CD4-positive, CD25-positive, alpha-beta regulatory T cell (primary cell): ENCODE results near the gene AACS. TPM values are rescaled to one million over a fixed set of nuclear protein-coding genes. Genes with fewer than 3 reads are reported as not detected.

ENCODE experiments used
- ATAC-seq, 2 donors: fragments of 150-1000 bp; cut with Tn5 transposase; one replicate each; pipeline ENCODE4 v1.10.0; 2021; ENCODE audit warnings: low read depth in 2 of 2, moderate number of reproducible peaks in 2 of 2, moderate library complexity in 1 of 2
- DNase-seq, 3 donors: peaks; one replicate each; pipeline versions ENCODE4 v3.0.0 to v3.0.0-alpha.2; 2012 to 2022; ENCODE audit warnings: mixed read lengths in 1 of 3
- H3K27ac ChIP-seq: one replicate; pipeline ENCODE4 v1.7.0; 2013; ENCODE audit warnings: mild to moderate bottlenecking, low read length; ENCODE audit not compliant: insufficient read depth, poor library complexity, severe bottlenecking
- H3K27me3 ChIP-seq: one replicate; pipeline ENCODE4 v1.7.0; 2013; ENCODE audit warnings: low read length; ENCODE audit not compliant: control insufficient read depth, insufficient read depth
- H3K36me3 ChIP-seq: one replicate; pipeline ENCODE4 v1.7.0; 2013; ENCODE audit warnings: mild to moderate bottlenecking, low read length, moderate library complexity; ENCODE audit not compliant: control insufficient read depth, insufficient read depth
- H3K4me1 ChIP-seq: 2 replicates; pipeline ENCODE4 v1.7.0; 2013; ENCODE audit warnings: mild to moderate bottlenecking, low read length; ENCODE audit not compliant: insufficient read depth, control insufficient read depth, poor library complexity, severe bottlenecking
- H3K4me3 ChIP-seq: one replicate; pipeline ENCODE4 v1.7.0; 2013; ENCODE audit warnings: low read depth, mild to moderate bottlenecking, low read length, moderate library complexity
- H3K9me3 ChIP-seq, 2 experiments: 1 replicate in 1 of 2; 2 replicates in 1 of 2; pipeline ENCODE4 v1.7.0; 2013; ENCODE audit warnings: low read length in 2 of 2, mild to moderate bottlenecking in 1 of 2, moderate library complexity in 1 of 2; ENCODE audit not compliant: control insufficient read depth in 2 of 2
- H3K27ac Mint-ChIP-seq, 3 donors: one replicate each; pipeline ENCODE4 v1.8.0; 2020 to 2022; ENCODE audit warnings: mild to moderate bottlenecking in 3 of 3, mixed read lengths in 3 of 3, moderate library complexity in 2 of 3
- H3K27me3 Mint-ChIP-seq: one replicate; pipeline ENCODE4 v1.8.0; 2022; ENCODE audit warnings: mild to moderate bottlenecking, mixed read lengths
- H3K36me3 Mint-ChIP-seq: one replicate; pipeline ENCODE4 v1.8.0; 2020; ENCODE audit warnings: mixed read lengths
- H3K4me1 Mint-ChIP-seq, 4 donors: one replicate each; pipeline ENCODE4 v1.8.0; 2020 to 2022; ENCODE audit warnings: mixed read lengths in 4 of 4, mild to moderate bottlenecking in 1 of 4
- H3K4me3 Mint-ChIP-seq, 4 donors: one replicate each; pipeline ENCODE4 v1.8.0; 2020 to 2022; ENCODE audit warnings: mild to moderate bottlenecking in 4 of 4, mixed read lengths in 4 of 4, moderate library complexity in 3 of 4
- H3K9me3 Mint-ChIP-seq, 7 donors: one replicate each; pipeline ENCODE4 v1.8.0; 2020 to 2022; ENCODE audit warnings: mixed read lengths in 7 of 7, mild to moderate bottlenecking in 3 of 7, moderate library complexity in 2 of 7
- polyA plus RNA-seq, 4 donors: library from polyadenylated mRNA; unstranded; fragments of 300-500 nt; fragmentation: Illumina TruSeq; gene quantifications; one replicate each; pipeline ENCODE4 v1.2.3, GENCODE V29; 2021
- total RNA-seq: library from RNA; stranded (reverse); gene quantifications from one replicate; pipeline ENCODE4 v1.2.3, GENCODE V29; 2022

Gene AACS
- total and polyA plus RNA-seq, 5 donors from 2014 or later = 5.4 to 8.8 (median 7.8) TPM

DNA sequence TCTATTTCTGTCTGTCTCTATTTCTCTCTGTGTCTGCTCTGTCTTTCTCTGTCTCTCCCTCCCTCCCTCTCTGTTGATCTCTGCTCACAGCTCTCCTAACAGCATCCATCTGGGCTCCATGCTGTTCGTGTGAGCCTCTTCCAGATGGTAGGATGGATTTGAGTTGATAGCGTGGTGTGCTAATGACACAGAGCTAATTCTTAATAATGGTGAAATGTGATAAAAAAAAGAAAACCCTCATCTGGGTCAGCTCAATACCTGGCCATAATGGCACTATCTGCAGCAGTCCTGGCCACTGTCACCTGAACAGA lies 96.4 kb downstream of the AACS start:
- Histone ChIP-seq H3K4me1 (no peaks in the 10 kb centered on the region), H3K36me3 (no peaks in the 10 kb centered on the region), H3K4me3 (no peak overlapping the region), H3K27ac (no peak overlapping the region), H3K27me3 (no peaks in the 10 kb centered on the region), H3K9me3 (no peaks in the 10 kb centered on the region)
- no peak overlapping the region for H3K27ac Mint-ChIP-seq
- DNase-seq (no peak), ATAC-seq (no peak)
- no peaks in the 10 kb centered on the region for H3K4me1 Mint-ChIP-seq
- peaks cover 0 to 2% (median 0%) of the 10 kb centered on the region in 7 donors for H3K9me3 Mint-ChIP-seq
- no peak overlapping the region for H3K4me3 Mint-ChIP-seq
- H3K36me3 Mint-ChIP-seq = no peaks in the 10 kb centered on the region
- no peaks in the 10 kb centered on the region for H3K27me3 Mint-ChIP-seq

DNA sequence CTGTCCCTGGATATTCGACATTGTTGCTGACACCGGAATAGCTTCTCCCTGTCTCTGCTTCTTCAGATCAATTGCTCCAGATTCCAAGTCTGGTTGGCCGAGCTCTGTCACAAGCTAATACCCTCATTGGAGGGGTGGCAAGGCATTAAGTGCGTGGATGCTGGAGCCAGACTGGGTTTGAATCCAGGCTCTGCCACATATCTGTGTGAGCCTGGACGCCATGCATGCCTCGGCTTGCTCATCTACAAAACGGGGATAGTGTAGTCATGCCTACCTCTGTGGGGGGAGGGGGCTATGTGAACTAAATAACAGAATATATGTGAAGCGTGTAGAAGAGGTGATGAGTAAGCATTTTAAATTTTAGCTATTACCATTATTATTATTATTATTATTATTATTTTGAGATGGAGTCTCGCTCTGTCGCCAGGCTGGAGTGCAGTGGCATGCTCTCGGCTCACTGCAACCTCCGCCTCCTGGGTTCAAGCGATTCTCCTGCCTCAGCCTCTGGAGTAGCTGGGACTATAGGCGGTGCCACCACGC lies 97.3 kb downstream of the AACS start:
- Mint-ChIP-seq H3K9me3 (peaks cover 0 to 3% (median 0%) of the 10 kb centered on the region in 7 donors), H3K27ac (no peak overlapping the region), H3K36me3 (peaks cover 1% of the 10 kb centered on the region), H3K4me3 (no peak overlapping the region), H3K27me3 (no peaks in the 10 kb centered on the region), H3K4me1 (no peaks in the 10 kb centered on the region)
- Histone ChIP-seq H3K4me1 (no peaks in the 10 kb centered on the region), H3K27ac (no peak overlapping the region), H3K9me3 (no peaks in the 10 kb centered on the region), H3K27me3 (no peaks in the 10 kb centered on the region), H3K36me3 (no peaks in the 10 kb centered on the region), H3K4me3 (no peak overlapping the region)
- DNase-seq (no peak), ATAC-seq (no peak)

DNA sequence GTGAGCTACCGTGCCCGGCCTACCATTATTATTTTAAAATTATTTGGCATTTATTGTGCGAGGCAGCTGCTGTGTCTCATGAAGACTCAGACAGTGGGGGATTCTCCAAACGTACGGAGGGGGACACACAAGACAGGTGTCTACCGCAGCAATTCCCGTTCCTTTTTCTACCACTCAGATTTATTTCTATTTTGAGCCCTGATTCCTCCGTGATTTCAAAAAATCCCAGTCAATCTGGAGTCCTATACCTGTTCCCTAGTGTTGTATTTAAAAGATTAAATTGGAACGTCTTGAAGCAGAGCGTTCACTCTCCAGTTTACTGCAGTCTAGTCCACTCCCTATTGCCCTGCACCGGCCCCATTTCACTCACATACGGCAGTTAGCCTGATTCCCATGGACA lies 97.9 kb downstream of the AACS start:
- Histone ChIP-seq H3K9me3 (no peaks in the 10 kb centered on the region), H3K4me3 (no peak overlapping the region), H3K27ac (no peak overlapping the region), H3K27me3 (no peaks in the 10 kb centered on the region), H3K4me1 (no peaks in the 10 kb centered on the region), H3K36me3 (no peaks in the 10 kb centered on the region)
- Mint-ChIP-seq H3K4me3 (no peak overlapping the region), H3K4me1 (no peaks in the 10 kb centered on the region), H3K27ac (no peak overlapping the region), H3K36me3 (peaks cover 3% of the 10 kb centered on the region), H3K9me3 (peaks cover 0 to 3% (median 0%) of the 10 kb centered on the region in 7 donors), H3K27me3 (no peaks in the 10 kb centered on the region)
- ATAC-seq (no peak), DNase-seq (no peak)

DNA sequence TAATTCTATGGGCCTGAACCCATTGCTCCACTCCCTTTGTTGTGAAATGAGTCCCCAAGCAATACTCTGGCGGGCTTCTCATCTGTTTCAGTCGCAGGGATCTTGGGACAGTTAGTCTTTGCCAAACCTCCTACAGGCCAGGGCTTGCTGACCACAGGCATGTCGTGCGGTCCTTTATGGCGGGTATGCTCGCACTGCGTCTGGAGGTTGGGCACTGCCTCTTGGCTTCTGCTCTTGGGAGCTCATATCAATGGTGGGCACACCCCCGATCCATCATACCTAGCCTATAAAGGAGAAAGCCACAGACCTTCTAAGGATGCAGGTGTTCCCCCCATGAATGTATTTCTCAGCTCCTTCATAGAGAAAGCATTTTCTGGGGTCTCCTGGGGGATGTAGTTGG lies 99.3 kb downstream of the AACS start:
- no peaks in the 10 kb centered on the region for H3K36me3 ChIP-seq
- Mint-ChIP-seq H3K9me3 (peaks cover 0 to 1% (median 0%) of the 10 kb centered on the region in 7 donors), H3K27me3 (no peaks in the 10 kb centered on the region), H3K4me1 (no peaks in the 10 kb centered on the region), H3K27ac (no peak overlapping the region), H3K4me3 (no peak overlapping the region), H3K36me3 (peaks cover 3% of the 10 kb centered on the region)
- ATAC-seq (no peak), DNase-seq (no peak)
- no peak overlapping the region for H3K4me3 ChIP-seq
- no peaks in the 10 kb centered on the region for H3K4me1 ChIP-seq
- no peak overlapping the region for H3K27ac ChIP-seq
- peaks cover 0 to 2% of the 10 kb centered on the region in 2 experiments for H3K9me3 ChIP-seq
- no peaks in the 10 kb centered on the region for H3K27me3 ChIP-seq

DNA sequence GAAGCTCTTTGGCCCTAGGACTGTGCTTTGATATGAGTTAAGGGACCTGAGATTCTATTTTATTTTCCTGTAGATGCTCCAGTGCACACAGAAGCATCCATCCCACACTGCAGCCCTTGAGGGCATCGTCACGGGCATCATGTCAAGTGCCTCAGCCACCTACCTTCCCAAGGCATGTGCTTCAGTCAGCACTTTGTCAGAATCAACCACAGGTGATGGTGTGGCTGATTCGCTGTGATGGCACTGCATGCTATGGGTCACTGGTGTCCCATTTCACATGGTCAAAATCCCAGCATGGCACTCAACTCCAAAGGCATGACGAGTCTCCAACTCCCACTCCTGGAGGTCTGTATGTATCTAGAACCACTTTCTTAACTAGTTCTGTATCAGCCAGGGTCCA lies 100.8 kb downstream of the AACS start:
- H3K4me1 ChIP-seq = no peaks in the 10 kb centered on the region
- H3K9me3 ChIP-seq = peaks cover 0 to 4% of the 10 kb centered on the region in 2 experiments
- H3K9me3 Mint-ChIP-seq = peaks cover 0 to 1% (median 0%) of the 10 kb centered on the region in 7 donors
- H3K36me3 ChIP-seq = no peaks in the 10 kb centered on the region
- H3K27ac ChIP-seq = no peak overlapping the region
- H3K27ac Mint-ChIP-seq = no peak overlapping the region
- DNase-seq = no peak
- no peaks in the 10 kb centered on the region for H3K27me3 Mint-ChIP-seq
- no peak for ATAC-seq
- no peaks in the 10 kb centered on the region for H3K4me1 Mint-ChIP-seq
- H3K36me3 Mint-ChIP-seq = peaks cover 3% of the 10 kb centered on the region
- H3K4me3 ChIP-seq = no peak overlapping the region
- H3K4me3 Mint-ChIP-seq = no peak overlapping the region
- no peaks in the 10 kb centered on the region for H3K27me3 ChIP-seq

DNA sequence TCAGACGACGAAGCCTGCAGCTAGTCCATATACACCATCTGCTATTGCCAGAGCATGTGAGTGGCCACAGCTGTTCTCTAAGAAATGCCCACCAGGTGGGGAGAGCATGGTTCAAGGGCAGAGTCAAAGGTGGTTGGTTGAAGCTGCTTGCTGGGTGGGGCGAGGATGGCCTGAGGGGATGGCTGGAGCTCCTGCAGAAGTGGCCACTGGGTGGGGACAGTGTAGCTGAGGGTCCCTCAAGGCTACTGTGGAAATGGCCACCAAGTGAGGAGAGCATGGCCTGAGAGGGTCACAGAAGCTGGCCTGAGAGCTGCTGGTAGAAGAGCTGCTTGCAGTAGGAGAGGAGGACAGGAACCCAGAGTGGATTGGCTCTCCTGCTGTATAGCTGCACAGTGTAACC lies 102.4 kb downstream of the AACS start:
- H3K4me1 Mint-ChIP-seq = no peaks in the 10 kb centered on the region
- Histone ChIP-seq H3K27me3 (no peaks in the 10 kb centered on the region), H3K4me3 (no peak overlapping the region), H3K9me3 (peaks cover 0 to 4% of the 10 kb centered on the region in 2 experiments), H3K36me3 (no peaks in the 10 kb centered on the region), H3K27ac (no peak overlapping the region), H3K4me1 (no peaks in the 10 kb centered on the region)
- no peak for ATAC-seq
- H3K27me3 Mint-ChIP-seq = no peaks in the 10 kb centered on the region
- no peak overlapping the region for H3K4me3 Mint-ChIP-seq
- no peak for DNase-seq
- H3K36me3 Mint-ChIP-seq = peaks cover 3% of the 10 kb centered on the region
- H3K9me3 Mint-ChIP-seq = peaks cover 0 to 3% (median 0%) of the 10 kb centered on the region in 7 donors
- H3K27ac Mint-ChIP-seq = no peak overlapping the region

DNA sequence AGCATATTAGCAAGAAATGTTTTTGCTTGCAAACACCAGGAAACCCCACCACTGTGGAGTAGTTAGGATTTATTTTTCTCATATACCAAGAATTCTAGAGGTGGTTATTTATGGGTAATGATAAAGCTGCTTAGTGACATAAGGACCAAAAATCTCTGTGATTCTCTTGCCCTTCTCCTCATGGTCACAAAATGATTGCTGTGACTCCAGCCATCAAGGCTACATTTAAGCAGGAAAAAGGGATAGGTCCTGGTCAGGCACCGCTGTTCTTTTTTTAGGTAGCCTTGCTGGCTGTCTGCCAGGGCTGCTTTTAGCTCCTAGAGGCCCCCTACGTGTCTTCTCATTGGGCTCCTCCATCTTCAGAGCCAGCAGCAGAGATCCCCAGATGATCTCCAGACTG lies 104.2 kb downstream of the AACS start:
- Histone ChIP-seq H3K4me3 (no peak overlapping the region), H3K27me3 (no peaks in the 10 kb centered on the region), H3K4me1 (no peaks in the 10 kb centered on the region), H3K27ac (no peak overlapping the region), H3K36me3 (no peaks in the 10 kb centered on the region), H3K9me3 (peaks cover 0 to 4% of the 10 kb centered on the region in 2 experiments)
- DNase-seq (no peak), ATAC-seq (no peak)
- no peak overlapping the region for H3K27ac Mint-ChIP-seq
- peaks cover 0 to 5% (median 0%) of the 10 kb centered on the region in 7 donors for H3K9me3 Mint-ChIP-seq
- H3K4me3 Mint-ChIP-seq = no peak overlapping the region
- H3K27me3 Mint-ChIP-seq = no peaks in the 10 kb centered on the region
- no peaks in the 10 kb centered on the region for H3K4me1 Mint-ChIP-seq
- H3K36me3 Mint-ChIP-seq = peaks cover 3% of the 10 kb centered on the region

DNA sequence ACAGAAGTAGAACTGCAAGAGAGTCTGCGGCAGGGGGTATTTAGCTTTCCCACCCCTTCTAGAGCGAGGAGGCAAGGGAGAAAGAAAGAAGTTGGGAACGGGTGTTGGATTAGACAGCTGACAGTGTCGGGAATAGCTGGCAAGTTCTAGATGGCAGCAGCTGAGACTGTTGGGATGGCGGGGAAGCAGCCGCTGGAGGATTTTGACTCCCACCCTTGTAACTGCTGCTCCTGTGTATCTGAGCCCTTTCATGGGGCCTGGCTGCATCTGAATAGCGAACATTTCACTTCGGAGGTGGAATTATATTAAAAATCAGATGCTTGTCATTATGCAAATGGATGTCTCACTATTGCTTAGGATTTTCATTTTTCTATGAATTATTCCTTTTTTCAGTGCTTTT lies 104.6 kb downstream of the AACS start:
- Histone ChIP-seq H3K36me3 (no peaks in the 10 kb centered on the region), H3K27me3 (no peaks in the 10 kb centered on the region), H3K9me3 (peaks cover 0 to 4% of the 10 kb centered on the region in 2 experiments), H3K4me3 (no peak overlapping the region), H3K4me1 (no peaks in the 10 kb centered on the region), H3K27ac (no peak overlapping the region)
- Mint-ChIP-seq H3K9me3 (peaks cover 0 to 5% (median 0%) of the 10 kb centered on the region in 7 donors), H3K27ac (no peak overlapping the region), H3K36me3 (peaks cover 3% of the 10 kb centered on the region), H3K27me3 (no peaks in the 10 kb centered on the region), H3K4me1 (no peaks in the 10 kb centered on the region), H3K4me3 (no peak overlapping the region)
- DNase-seq = no peak
- no peak for ATAC-seq
